Erythroblast (primary cell): ENCODE results near the gene AKAP13.

ENCODE experiments used
- GATA1 ChIP-seq: IDR thresholded peaks from 2 replicates; pipeline ENCODE4 v1.6.1; 2011; ENCODE audit warnings: low read depth, mild to moderate bottlenecking, control low read depth, low read length, moderate library complexity
- POLR2A ChIP-seq: IDR thresholded peaks from 2 replicates; pipeline ENCODE4 v1.6.1; 2011; ENCODE audit warnings: mild to moderate bottlenecking, low read length

GRCh38 chr15:85598219-85598618 is 217.8 kb downstream of the AKAP13 start:
- TF ChIP-seq POLR2A (no peak), GATA1 (no peak)
